ENCODE results near the gene GSK3A. TPM values are rescaled to one million over a fixed set of nuclear protein-coding genes. Genes with fewer than 3 reads are reported as not detected.

The GSK3A gene
- total RNA-seq, 1 experiment from 2014 or later = 50.8 TPM

DNA sequence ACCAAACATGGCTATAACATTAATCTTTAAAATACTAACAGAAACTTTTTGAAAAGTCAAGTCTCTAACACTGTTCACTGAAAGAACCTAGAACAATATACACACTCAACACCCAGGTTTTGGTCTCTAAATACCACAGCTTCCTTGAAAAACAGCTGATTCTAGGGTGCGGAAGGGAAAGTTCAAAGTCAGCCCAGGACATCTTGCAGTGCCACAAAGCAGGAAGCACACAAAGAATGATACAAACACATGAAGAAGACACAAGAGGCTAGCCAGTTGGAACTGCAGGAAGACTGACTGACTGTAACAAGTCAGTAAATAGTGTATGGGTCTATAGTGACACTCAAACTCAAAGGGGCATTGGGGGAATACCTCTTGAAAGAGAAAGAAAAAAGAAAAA, 29.5 kb downstream of the GSK3A start:
- TF ChIP-seq, protein P1, sequence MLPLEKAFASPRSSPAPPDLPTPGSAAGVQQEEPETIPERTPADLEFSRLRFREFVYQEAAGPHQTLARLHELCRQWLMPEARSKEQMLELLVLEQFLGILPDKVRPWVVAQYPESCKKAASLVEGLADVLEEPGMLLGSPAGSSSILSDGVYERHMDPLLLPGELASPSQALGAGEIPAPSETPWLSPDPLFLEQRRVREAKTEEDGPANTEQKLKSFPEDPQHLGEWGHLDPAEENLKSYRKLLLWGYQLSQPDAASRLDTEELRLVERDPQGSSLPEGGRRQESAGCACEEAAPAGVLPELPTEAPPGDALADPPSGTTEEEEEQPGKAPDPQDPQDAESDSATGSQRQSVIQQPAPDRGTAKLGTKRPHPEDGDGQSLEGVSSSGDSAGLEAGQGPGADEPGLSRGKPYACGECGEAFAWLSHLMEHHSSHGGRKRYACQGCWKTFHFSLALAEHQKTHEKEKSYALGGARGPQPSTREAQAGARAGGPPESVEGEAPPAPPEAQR (CRISPR knock-in tag; IDR thresholded peaks at IDR 0.05) = no peak
- TF ChIP-seq TEAD1 (CRISPR knock-in tag; IDR thresholded peaks at IDR 0.05) (no peak), RELA (CRISPR knock-in tag; IDR thresholded peaks at IDR 0.05; ENCODE audit: borderline replicate concordance) (no peak), FOXP1 (CRISPR knock-in tag; IDR thresholded peaks at IDR 0.05; ENCODE audit: borderline replicate concordance) (no peak), ELF4 (CRISPR knock-in tag; IDR thresholded peaks at IDR 0.05; ENCODE audit: low read depth) (no peak), ZNF396 (CRISPR knock-in tag; IDR thresholded peaks at IDR 0.05; ENCODE audit: borderline replicate concordance) (no peak), MYBL2 (CRISPR knock-in tag; IDR thresholded peaks at IDR 0.05) (no peak), FOXJ3 (CRISPR knock-in tag; IDR thresholded peaks at IDR 0.05; ENCODE audit: borderline replicate concordance) (no peak), SOX15 (CRISPR knock-in tag; IDR thresholded peaks at IDR 0.05) (no peak), GRHL2 (CRISPR knock-in tag; IDR thresholded peaks at IDR 0.05; ENCODE audit: insufficient replicate concordance, severe bottlenecking) (no peak), SMAD4 (CRISPR knock-in tag; IDR thresholded peaks at IDR 0.05) (no peak), ZNF671 (CRISPR knock-in tag; IDR thresholded peaks at IDR 0.05) (no peak)
- TF ChIP-seq, protein P2, sequence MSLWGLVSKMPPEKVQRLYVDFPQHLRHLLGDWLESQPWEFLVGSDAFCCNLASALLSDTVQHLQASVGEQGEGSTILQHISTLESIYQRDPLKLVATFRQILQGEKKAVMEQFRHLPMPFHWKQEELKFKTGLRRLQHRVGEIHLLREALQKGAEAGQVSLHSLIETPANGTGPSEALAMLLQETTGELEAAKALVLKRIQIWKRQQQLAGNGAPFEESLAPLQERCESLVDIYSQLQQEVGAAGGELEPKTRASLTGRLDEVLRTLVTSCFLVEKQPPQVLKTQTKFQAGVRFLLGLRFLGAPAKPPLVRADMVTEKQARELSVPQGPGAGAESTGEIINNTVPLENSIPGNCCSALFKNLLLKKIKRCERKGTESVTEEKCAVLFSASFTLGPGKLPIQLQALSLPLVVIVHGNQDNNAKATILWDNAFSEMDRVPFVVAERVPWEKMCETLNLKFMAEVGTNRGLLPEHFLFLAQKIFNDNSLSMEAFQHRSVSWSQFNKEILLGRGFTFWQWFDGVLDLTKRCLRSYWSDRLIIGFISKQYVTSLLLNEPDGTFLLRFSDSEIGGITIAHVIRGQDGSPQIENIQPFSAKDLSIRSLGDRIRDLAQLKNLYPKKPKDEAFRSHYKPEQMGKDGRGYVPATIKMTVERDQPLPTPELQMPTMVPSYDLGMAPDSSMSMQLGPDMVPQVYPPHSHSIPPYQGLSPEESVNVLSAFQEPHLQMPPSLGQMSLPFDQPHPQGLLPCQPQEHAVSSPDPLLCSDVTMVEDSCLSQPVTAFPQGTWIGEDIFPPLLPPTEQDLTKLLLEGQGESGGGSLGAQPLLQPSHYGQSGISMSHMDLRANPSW (CRISPR knock-in tag; conservative IDR thresholded peaks at IDR 0.05; ENCODE audit: low read depth) = no peak
- TF ChIP-seq, protein P3, sequence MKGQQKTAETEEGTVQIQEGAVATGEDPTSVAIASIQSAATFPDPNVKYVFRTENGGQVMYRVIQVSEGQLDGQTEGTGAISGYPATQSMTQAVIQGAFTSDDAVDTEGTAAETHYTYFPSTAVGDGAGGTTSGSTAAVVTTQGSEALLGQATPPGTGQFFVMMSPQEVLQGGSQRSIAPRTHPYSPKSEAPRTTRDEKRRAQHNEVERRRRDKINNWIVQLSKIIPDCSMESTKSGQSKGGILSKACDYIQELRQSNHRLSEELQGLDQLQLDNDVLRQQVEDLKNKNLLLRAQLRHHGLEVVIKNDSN (CRISPR knock-in tag; IDR thresholded peaks at IDR 0.05) = no peak
- TF ChIP-seq, protein P4, sequence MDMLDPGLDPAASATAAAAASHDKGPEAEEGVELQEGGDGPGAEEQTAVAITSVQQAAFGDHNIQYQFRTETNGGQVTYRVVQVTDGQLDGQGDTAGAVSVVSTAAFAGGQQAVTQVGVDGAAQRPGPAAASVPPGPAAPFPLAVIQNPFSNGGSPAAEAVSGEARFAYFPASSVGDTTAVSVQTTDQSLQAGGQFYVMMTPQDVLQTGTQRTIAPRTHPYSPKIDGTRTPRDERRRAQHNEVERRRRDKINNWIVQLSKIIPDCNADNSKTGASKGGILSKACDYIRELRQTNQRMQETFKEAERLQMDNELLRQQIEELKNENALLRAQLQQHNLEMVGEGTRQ (CRISPR knock-in tag; IDR thresholded peaks at IDR 0.05) = no peak
- TF ChIP-seq, protein P5, sequence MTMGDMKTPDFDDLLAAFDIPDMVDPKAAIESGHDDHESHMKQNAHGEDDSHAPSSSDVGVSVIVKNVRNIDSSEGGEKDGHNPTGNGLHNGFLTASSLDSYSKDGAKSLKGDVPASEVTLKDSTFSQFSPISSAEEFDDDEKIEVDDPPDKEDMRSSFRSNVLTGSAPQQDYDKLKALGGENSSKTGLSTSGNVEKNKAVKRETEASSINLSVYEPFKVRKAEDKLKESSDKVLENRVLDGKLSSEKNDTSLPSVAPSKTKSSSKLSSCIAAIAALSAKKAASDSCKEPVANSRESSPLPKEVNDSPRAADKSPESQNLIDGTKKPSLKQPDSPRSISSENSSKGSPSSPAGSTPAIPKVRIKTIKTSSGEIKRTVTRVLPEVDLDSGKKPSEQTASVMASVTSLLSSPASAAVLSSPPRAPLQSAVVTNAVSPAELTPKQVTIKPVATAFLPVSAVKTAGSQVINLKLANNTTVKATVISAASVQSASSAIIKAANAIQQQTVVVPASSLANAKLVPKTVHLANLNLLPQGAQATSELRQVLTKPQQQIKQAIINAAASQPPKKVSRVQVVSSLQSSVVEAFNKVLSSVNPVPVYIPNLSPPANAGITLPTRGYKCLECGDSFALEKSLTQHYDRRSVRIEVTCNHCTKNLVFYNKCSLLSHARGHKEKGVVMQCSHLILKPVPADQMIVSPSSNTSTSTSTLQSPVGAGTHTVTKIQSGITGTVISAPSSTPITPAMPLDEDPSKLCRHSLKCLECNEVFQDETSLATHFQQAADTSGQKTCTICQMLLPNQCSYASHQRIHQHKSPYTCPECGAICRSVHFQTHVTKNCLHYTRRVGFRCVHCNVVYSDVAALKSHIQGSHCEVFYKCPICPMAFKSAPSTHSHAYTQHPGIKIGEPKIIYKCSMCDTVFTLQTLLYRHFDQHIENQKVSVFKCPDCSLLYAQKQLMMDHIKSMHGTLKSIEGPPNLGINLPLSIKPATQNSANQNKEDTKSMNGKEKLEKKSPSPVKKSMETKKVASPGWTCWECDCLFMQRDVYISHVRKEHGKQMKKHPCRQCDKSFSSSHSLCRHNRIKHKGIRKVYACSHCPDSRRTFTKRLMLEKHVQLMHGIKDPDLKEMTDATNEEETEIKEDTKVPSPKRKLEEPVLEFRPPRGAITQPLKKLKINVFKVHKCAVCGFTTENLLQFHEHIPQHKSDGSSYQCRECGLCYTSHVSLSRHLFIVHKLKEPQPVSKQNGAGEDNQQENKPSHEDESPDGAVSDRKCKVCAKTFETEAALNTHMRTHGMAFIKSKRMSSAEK (CRISPR knock-in tag; IDR thresholded peaks at IDR 0.05; ENCODE audit: borderline replicate concordance) = no peak
- TF ChIP-seq, protein P6, sequence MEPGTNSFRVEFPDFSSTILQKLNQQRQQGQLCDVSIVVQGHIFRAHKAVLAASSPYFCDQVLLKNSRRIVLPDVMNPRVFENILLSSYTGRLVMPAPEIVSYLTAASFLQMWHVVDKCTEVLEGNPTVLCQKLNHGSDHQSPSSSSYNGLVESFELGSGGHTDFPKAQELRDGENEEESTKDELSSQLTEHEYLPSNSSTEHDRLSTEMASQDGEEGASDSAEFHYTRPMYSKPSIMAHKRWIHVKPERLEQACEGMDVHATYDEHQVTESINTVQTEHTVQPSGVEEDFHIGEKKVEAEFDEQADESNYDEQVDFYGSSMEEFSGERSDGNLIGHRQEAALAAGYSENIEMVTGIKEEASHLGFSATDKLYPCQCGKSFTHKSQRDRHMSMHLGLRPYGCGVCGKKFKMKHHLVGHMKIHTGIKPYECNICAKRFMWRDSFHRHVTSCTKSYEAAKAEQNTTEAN (CRISPR knock-in tag; IDR thresholded peaks at IDR 0.05) = no peak
- Mint-ChIP-seq H3K9me3 (no peaks in the 10 kb centered on the region), H3K4me3 (no peak overlapping the region), H3K36me3 (peaks cover 53% of the 10 kb centered on the region), H3K27me3 (ENCODE audit: low read depth) (no peaks in the 10 kb centered on the region; the same call in 1 of the 2 replicates), H3K27ac (no peak overlapping the region), H3K4me1 (peaks cover 14% of the 10 kb centered on the region)
- CTCF ChIA-PET = no interaction called here
- POLR2A ChIA-PET = no interaction called here
- no peak for DNase-seq (ENCODE audit: low spot score)
- no peak for ATAC-seq

All from WTC11 (cell line).